ENCODE data around the gene TTLL8.

The TTLL8 gene

GRCh38 chr22:49969751-49970527 lies 88.2 kb downstream of the TTLL8 start:
- peak; percentile 1 for ATAC-seq
- DNase-seq = peak in 1 of 2 donors; percentile 30
- H3K4me1 Mint-ChIP-seq = peaks cover 52% of the 10 kb centered on the region
- peak overlapping the region in 1 of 2 donors; percentile 84 for H3K4me3 Mint-ChIP-seq
- H3K27ac Mint-ChIP-seq = peak overlapping the region in 1 of 2 donors; percentile 98
- no peaks in the 10 kb centered on the region for H3K27me3 Mint-ChIP-seq
- no peaks in the 10 kb centered on the region for H3K9me3 Mint-ChIP-seq

- Mint-ChIP-seq H3K9me3 (no peaks in the 10 kb centered on the region), H3K27me3 (no peaks in the 10 kb centered on the region), H3K4me3 (peak overlapping the region in 1 of 2 donors; percentile 15), H3K4me1 (peaks cover 61% of the 10 kb centered on the region), H3K27ac (peak overlapping the region in 1 of 2 donors; percentile 98)
- peak in 1 of 2 donors; percentile 35 for DNase-seq
- ATAC-seq = no peak
Observed at GRCh38 chr22:49968831-49969661, 89.1 kb downstream of the TTLL8 start.

Data from stimulated activated naive CD8-positive, alpha-beta T cell treated with anti-CD3 and anti-CD28 coated beads, Interleukin-15, amount 100 ng/mL, for 72 hours (primary cell).